GM21786 (cell line): Measurements from ENCODE around the gene METTL4.
A peak's percentile ranks its signal among the peaks of the same experiment; 100 is the strongest.
"Not testable (repeated sequence)": the region's sequence is repeated elsewhere in the genome, so short reads cannot be mapped to it uniquely, and the experiment has no call there.

Experiments used
- ATAC-seq: cut with Tn5 transposase; IDR thresholded peaks from one replicate; pipeline ENCODE4 v1.9.1; 2021; ENCODE audit not compliant: unreplicated experiment

The METTL4 gene

DNA sequence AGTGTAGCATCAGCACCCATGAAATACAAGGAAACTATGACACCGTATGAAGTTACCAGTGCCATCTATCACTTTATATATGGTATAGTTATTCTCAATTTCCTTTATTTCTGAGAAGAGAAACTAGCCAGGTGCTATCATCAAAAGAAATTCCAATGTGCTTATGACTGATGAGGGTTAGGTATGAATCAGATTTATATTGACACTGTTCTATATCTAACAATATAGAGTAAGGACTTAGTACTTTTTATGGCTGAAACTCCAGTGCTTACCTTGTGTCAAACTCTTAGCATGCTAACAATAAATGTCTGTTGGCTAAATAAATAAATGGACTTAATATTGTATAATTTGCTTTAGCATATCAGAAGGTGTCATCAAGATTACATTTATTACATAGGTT lies 6.9 kb downstream of the METTL4 start:
- ATAC-seq: no peak

GRCh38 chr18:2559249-2559648 lies 12.1 kb downstream of the METTL4 start:
- ATAC-seq: no peak

DNA sequence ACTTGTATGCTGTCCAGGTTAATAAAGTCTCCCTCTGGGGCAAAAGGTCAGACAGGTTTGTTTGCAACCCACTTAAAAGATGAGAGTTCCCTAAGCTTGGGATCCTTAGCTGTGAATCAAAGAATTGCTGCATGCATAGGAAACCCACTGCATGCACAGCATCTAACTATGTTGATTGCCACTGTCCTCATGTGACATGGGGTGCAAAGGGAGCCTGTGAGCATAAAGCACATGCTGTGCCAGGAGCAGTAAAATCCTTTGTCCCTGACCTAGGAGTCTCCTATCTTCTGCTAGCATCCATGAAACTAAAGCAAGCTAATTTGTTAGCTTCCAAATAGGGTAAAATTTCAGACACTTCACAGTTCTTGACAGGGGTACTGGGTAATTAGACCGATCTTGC lies 13.8 kb downstream of the METTL4 start:
- ATAC-seq: no peak

DNA sequence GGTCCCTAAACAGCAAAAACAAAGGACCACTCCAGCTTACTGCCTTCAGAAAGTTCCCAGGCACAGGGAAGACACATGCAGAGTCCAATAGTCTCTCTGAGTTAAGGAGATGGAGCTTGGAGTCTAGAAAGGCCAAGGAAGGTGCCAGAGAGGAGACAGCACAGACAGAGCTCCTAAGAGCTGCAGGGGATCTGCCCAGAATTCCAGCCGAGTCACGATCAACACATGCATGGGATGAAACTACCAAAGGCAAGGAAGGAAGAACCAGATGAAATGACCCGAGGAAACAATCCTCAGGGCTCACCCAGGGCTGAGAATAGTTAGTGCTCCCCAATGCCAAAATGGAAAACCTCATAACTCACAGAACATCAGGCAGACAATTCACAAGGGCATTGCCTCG lies 15.4 kb downstream of the METTL4 start:
- no peak for ATAC-seq

- ATAC-seq: no peak
Observed at GRCh38 chr18:2554696-2555095, 16.6 kb downstream of the METTL4 start.

- no peak for ATAC-seq
Observed at GRCh38 chr18:2551425-2551824, 19.9 kb downstream of the METTL4 start.

DNA sequence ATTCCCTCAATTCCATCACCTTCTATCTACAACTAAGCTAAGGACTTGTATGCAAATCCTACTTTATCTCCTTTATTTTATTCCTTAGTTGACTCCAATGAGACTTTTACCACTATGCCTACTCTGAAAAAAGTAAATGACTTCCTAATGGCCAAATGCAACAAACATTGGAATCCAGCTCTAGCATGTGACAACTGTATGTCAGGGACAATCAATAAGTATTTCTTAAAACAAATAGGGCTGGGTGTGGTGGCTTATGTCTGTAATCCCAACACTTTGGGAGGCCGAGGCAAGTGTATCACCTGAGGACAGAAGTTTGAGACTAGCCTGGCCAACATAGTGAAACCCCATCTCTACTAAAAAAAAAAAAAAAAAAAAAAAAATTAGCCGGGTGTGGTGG lies 21.8 kb downstream of the METTL4 start:
- ATAC-seq: no peak

- ATAC-seq: no peak
Observed at GRCh38 chr18:2547477-2548087, 23.7 kb downstream of the METTL4 start.

GRCh38 chr18:2545155-2545554 lies 26.1 kb downstream of the METTL4 start:
- ATAC-seq: no peak

DNA sequence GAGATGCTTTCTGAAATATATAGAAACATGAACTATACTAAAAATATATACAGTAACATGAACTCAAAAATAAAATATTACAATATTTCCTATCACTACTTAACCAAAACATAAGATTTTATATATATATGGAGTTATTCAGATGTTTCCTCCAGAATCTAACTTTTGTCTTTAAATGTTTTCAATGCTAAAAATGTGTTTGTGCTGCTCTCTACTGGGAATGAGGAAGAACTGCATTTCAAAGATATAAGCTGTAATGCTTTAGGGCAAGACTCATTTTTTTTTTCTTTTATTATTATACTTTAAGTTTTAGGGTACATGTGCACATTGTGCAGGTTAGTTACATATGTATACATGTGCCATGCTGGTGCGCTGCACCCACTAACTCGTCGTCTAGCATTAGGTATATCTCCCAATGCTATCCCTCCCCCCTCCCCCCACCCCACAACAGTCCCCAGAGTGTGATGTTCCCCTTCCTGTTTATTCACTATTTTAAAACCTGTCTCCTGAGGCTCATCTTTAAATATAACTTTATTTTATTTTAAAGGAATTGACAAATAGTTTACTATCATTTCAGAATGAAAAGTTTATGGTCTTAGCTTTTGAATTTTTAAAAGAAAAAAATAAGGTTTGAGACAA lies 29.3 kb downstream of the METTL4 start:
- ATAC-seq: not testable (repeated sequence)

DNA sequence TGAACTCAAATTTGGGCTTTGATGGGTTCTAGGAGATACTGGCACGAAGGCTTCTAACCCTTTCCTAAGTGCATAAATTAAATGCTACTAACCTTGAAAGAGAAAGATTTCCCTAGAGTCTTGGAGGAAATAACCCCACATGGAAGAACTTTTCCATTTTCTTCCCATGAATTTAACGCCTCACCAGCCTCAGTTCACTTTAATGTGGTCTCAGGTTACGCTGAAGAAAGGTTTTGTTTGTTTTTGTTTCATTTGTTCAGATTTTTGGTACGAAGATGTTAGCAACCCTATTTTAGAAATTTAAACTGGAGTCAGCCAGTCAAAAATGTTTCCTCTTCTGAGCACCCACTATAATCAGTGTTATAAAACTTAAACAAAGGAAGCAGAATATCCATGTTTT lies 30.7 kb downstream of the METTL4 start:
- ATAC-seq: no peak

- no peak for ATAC-seq
Observed at GRCh38 chr18:2538844-2539243, 32.5 kb downstream of the METTL4 start.

DNA sequence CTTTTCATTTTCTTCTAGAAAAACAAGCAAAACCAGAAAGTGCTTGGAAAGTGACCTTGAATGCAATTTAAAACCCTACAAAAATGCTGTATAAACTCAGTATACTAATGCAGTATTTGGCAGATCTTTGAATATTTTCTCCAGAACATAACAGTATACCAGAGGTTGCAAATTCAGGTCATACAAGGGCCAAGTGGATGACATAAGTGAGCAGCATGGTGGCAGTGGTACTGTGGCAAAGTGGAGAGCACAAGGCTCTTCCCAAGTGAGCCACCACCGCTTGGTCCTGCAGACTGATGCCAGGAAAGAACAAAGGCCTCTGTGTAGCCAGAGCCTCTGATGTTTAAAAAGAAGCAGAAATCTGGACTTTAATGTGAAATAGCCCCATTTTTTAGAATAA lies 33.1 kb downstream of the METTL4 start:
- no peak for ATAC-seq

GRCh38 chr18:2537296-2537695 lies 34.0 kb downstream of the METTL4 start:
- no peak for ATAC-seq

- ATAC-seq: no peak
Observed at GRCh38 chr18:2536493-2536892, 34.8 kb downstream of the METTL4 start.

DNA sequence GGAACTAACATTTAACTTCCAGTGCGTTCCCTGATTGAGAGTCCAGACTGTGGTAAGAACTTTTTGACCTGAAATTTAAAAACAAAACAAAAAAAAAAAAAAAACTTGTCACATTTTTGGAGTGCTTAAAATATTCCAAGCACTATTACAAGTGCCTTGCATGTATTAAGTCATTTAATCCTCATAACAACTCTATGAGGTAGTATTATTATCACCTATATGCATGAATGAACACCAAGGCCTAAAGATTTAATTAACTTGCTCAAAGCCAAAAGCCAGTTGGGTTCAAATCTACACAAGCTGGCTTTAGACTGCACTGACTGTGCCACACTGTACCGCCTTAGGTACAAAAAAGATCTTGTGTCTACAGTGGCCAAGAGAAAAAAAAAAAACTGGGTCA lies 35.2 kb downstream of the METTL4 start:
- ATAC-seq: no peak

DNA sequence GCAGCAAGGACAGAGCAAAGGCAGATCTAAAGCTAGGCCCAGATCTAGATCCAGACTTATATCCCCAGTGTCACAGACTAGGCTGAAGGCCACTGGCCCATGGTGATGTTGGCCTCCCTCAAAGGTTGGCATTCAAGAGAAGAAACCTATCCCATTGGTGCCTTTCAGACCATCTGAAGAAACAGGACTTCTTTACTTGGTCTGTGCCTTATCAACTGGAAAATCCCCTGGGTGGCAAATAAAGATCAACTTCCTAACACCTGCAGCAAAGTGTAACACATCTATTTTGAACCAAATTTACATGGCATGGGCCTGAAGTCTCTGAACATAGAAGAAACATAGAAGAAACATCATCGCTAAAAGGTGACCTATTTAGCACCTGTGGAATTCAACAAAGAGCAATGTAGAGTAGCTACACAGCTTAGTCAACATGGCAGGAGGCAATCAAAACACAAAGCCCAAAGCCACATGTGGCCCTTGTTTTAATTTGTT lies 35.8 kb downstream of the METTL4 start:
- no peak for ATAC-seq

GRCh38 chr18:2534906-2535305 lies 36.4 kb downstream of the METTL4 start:
- ATAC-seq: peak; percentile 48

DNA sequence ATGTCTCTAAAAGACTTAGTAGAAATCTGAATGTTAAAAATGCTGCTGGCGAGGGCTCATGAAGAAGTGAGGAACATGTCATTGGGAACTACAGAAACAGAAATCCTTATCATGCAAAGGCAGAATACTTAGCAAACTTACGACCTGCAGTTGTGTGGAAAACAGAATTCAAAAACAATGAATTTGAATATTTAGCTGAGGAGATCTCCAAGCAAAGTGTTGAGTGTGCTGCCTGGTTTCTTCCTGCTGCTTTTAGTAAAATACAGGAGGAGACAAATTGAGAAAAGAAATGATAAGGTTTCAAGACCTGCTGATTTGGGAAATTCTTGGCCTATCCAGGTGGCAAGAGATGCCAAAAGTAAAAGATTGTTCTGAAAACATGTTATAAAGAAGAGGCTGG lies 38.5 kb downstream of the METTL4 start:
- no peak for ATAC-seq

DNA sequence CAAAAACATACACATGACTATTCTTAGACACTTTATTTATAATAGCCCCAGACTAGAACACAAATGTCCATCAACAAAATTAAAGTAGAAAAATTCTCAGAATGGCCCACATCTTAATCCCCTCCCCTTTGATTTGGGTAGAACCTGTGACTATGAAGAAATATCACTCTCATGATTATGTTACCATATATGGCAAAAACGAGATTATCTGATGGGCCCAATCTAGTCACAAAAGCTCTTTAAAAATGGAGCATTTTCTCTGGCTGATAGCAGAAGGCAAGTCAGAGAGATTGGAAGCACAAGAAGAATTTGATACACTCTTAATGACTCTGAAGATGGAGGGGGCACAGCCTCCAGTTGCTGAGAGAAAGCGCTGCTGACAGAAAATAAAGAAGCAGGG lies 39.6 kb downstream of the METTL4 start:
- ATAC-seq: no peak

DNA sequence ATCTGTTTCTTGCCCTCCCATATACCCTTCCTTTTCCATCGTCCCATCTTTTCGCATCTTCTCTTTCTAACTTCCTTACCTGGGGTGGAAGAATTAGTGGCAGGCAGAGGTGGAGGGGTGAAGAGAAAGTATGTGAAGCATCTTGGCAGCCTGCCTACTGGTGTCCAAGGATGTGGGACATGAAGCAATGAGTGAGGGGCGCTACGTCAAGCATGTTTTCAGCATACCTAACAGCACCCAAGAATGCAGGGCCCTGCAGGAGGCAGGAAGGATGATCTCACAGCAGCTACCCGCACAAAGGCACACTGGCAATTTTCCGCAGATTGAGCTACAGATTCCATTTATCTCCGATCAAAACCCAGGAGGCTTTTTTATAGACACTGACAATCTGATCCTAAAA lies 42.2 kb downstream of the METTL4 start:
- no peak for ATAC-seq

GRCh38 chr18:2526329-2526728 lies 45.0 kb downstream of the METTL4 start:
- ATAC-seq: no peak

- ATAC-seq: not testable (repeated sequence)
Observed at GRCh38 chr18:2524794-2525198, 46.5 kb downstream of the METTL4 start.
